ENCODE measurements around the gene RCN2.

- TF ChIP-seq TAF1 (IDR thresholded peaks at IDR 0.05; ENCODE audit: borderline replicate concordance, insufficient read depth, low read length): no peak
- TF ChIP-seq POLR2AphosphoS5 (IDR thresholded peaks at IDR 0.05; ENCODE audit: low read depth, low read length): no peak
These were observed 64.6 kb downstream of the RCN2 start for GRCh38 chr15:76996076-76996525.

All from PFSK-1 (cell line).